H1 (cell line): ENCODE measurements around the gene ZC3H18. TPM values are rescaled to one million over a fixed set of nuclear protein-coding genes. Genes with fewer than 3 reads are reported as not detected.

ENCODE experiments used
- CHD7 ChIP-seq: fragments of 300-600 bp; sonication (generic); IDR thresholded peaks from 2 replicates; pipeline ENCODE4 v1.7.1; 2012; ENCODE audit warnings: low read length, moderate library complexity, mild to moderate bottlenecking, inconsistent platforms; ENCODE audit not compliant: insufficient replicate concordance
- SP1 ChIP-seq: IDR thresholded peaks from 2 replicates; pipeline ENCODE4 v1.6.1; 2011; ENCODE audit warnings: low read depth, low read length
- polyA plus RNA-seq, 7 experiments: library from polyadenylated mRNA; depleted of rRNA in 3 of 7; stranded (reverse) in 5 of 7; unstranded in 2 of 7; fragments of >200 nt in 5 of 7; fragments of 200-250 nt in 2 of 7; gene quantifications; 1 replicate in 5 of 7; 2 replicates in 1 of 7; 4 replicates in 1 of 7; pipeline versions ENCODE4 v1.2.1 to v1.2.3, GENCODE V29; 2011 to 2013; ENCODE audit warnings: missing spikeins in 2 of 7, mixed read lengths in 2 of 7
- total RNA-seq: library from RNA; stranded (reverse); fragmentation: NEBNext Ultra II Directional; extraction: Animal tissue kit (Norgen Biotek cat#: 25700); gene quantifications from 2 replicates; pipeline ENCODE4 v1.2.1, GENCODE V29; 2021

Gene ZC3H18
- total and polyA plus RNA-seq, 2 of the 8 experiments (the other 6 are each of a cell fraction or from before 2014, with no cell fraction given): 12.1 to 73.2 TPM

- no peak for TF ChIP-seq CHD7
- TF ChIP-seq SP1: no peak
Observed at GRCh38 chr16:88606148-88606757, 36.0 kb downstream of the ZC3H18 start (continued).
